HG03280 (cell line): ENCODE measurements around the gene PTPN11.
"Not testable (repeated sequence)": the region's sequence is repeated elsewhere in the genome, so short reads cannot be mapped to it uniquely, and the experiment has no call there.

Experiments
- ATAC-seq: cut with Tn5 transposase; IDR thresholded peaks from one replicate; pipeline ENCODE4 v1.9.1; 2021; ENCODE audit warnings: mild to moderate bottlenecking, moderate library complexity; ENCODE audit not compliant: unreplicated experiment

Gene PTPN11

GRCh38 chr12:112418608-112419296 is at the start of gene PTPN11:
PTPN11 (plus strand) TSS chr12:112418947; CDS start chr12:112419112, 165 bp downstream.
- ATAC-seq: peak; percentile 78

- ATAC-seq: no peak
Observed at GRCh38 chr12:112370199-112370598, 48.5 kb upstream of the PTPN11 start.

- no peak for ATAC-seq
Observed at GRCh38 chr12:112370868-112371510, 47.8 kb upstream of the PTPN11 start.

- no peak for ATAC-seq
Observed at GRCh38 chr12:112374166-112374740, 44.5 kb upstream of the PTPN11 start.

GRCh38 chr12:112375105-112375504 is 43.6 kb upstream of the PTPN11 start:
- no peak for ATAC-seq

GRCh38 chr12:112380663-112381405 is 37.9 kb upstream of the PTPN11 start:
- no peak for ATAC-seq

- ATAC-seq: peak; percentile 45
Observed at GRCh38 chr12:112381406-112381882, 37.3 kb upstream of the PTPN11 start.

- peak; percentile 93 for ATAC-seq
Observed at GRCh38 chr12:112381883-112382796, 36.6 kb upstream of the PTPN11 start, which contains the start of gene HECTD4. HECTD4 (minus strand) TSS chr12:112382431; CDS start chr12:112382128, 303 bp downstream.

- ATAC-seq: no peak
Observed at GRCh38 chr12:112382866-112383265, 35.9 kb upstream of the PTPN11 start.

- ATAC-seq: no peak
Observed at GRCh38 chr12:112386726-112387125, 32.0 kb upstream of the PTPN11 start.

GRCh38 chr12:112389228-112389627 is 29.5 kb upstream of the PTPN11 start:
- ATAC-seq: no peak

GRCh38 chr12:112389922-112390654 is 28.7 kb upstream of the PTPN11 start:
- ATAC-seq: not testable (repeated sequence)

GRCh38 chr12:112393328-112393727 is 25.4 kb upstream of the PTPN11 start:
- no peak for ATAC-seq

GRCh38 chr12:112401054-112401453 is 17.7 kb upstream of the PTPN11 start:
- ATAC-seq: no peak

GRCh38 chr12:112401903-112402498 is 16.7 kb upstream of the PTPN11 start:
- ATAC-seq: no peak

GRCh38 chr12:112406519-112407488 is 11.9 kb upstream of the PTPN11 start:
- no peak for ATAC-seq

- ATAC-seq: not testable (repeated sequence)
Observed at GRCh38 chr12:112407683-112408082, 11.1 kb upstream of the PTPN11 start.

- no peak for ATAC-seq
Observed at GRCh38 chr12:112408621-112409020, 10.1 kb upstream of the PTPN11 start.
